BLaER1 (cell line): ENCODE measurements around the gene AEBP1.

Source experiments
- H3K27ac ChIP-seq: shearing (Covaris generic); formaldehyde crosslinking; 2 replicates; pipeline ENCODE4 v1.8.1; 2022
- H3K27me3 ChIP-seq: shearing (Covaris generic); formaldehyde crosslinking; 2 replicates; pipeline ENCODE4 v1.8.1; 2022
- H3K36me3 ChIP-seq: shearing (Covaris generic); formaldehyde crosslinking; 2 replicates; pipeline ENCODE4 v1.8.1; 2022
- H3K4me1 ChIP-seq: shearing (Covaris generic); formaldehyde crosslinking; 2 replicates; pipeline ENCODE4 v1.8.1; 2022
- H3K4me2 ChIP-seq: shearing (Covaris generic); formaldehyde crosslinking; 2 replicates; pipeline ENCODE4 v1.8.1; 2022
- H3K4me3 ChIP-seq: shearing (Covaris generic); formaldehyde crosslinking; 2 replicates; pipeline ENCODE4 v1.8.1; 2022
- H3K9ac ChIP-seq: shearing (Covaris generic); formaldehyde crosslinking; 2 replicates; pipeline ENCODE4 v1.8.1; 2022
- H3K9me3 ChIP-seq: shearing (Covaris generic); formaldehyde crosslinking; 2 replicates; pipeline ENCODE4 v1.8.1; 2022
- H4K20me1 ChIP-seq: shearing (Covaris generic); formaldehyde crosslinking; 2 replicates; pipeline ENCODE4 v1.8.1; 2022
- Cebpa-rat ChIP-seq: shearing (Covaris generic); IDR thresholded peaks from 2 replicates; pipeline ENCODE4 v1.8.1; 2022

AEBP1 gene

DNA sequence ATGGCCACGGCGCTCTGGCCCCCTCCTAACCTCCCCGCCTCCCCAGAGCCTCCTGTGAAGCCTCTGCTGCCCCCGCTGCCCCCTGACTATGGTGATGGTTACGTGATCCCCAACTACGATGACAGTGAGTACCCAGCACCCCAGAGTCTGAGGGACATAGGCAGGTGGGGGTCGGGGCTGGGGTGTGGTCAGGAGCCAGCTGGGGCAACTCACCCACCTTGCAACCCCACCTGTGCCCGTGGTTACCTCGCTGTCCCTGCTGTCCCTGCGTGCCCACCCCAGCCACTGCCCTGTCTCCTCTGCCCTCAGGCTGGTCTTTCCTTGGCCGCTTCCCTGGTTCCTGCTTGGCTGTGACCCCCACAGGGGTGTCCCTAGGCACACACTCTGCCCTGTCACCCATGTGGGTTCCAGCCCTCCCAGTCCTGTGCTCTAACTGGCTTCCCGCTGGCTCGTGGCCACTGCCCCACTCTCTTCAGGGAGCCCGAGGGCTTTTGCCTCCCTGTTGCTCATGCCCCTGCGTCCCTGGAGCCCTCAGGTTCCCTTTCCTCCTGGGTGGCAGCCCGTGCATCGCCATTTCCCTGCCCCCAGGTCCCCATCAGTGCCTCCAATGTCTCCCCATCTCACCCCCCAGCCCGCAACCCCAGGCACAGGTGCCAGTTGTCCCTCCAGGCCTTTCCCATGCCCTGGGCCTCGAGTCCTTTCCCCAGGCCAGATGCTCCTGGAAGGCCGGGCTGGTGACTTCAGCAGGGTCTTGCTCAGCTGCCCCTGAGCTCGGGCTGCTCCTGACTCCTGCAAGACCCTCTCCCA is 4.0 kb downstream of the AEBP1 start:
- Histone ChIP-seq H3K9me3 (no peaks in the 10 kb centered on the region), H3K9ac (peak overlapping the region; percentile 89), H3K36me3 (peaks cover 79% of the 10 kb centered on the region), H3K4me1 (peaks cover 45% of the 10 kb centered on the region), H3K4me2 (peak overlapping the region; percentile 98; the same call in 1 of the 2 replicates), H4K20me1 (peaks cover 86% of the 10 kb centered on the region), H3K27me3 (no peaks in the 10 kb centered on the region), H3K4me3 (peak overlapping the region; percentile 81; the same call in 1 of the 2 replicates), H3K27ac (peak overlapping the region; percentile 90)
- TF ChIP-seq Cebpa-rat: no peak

DNA sequence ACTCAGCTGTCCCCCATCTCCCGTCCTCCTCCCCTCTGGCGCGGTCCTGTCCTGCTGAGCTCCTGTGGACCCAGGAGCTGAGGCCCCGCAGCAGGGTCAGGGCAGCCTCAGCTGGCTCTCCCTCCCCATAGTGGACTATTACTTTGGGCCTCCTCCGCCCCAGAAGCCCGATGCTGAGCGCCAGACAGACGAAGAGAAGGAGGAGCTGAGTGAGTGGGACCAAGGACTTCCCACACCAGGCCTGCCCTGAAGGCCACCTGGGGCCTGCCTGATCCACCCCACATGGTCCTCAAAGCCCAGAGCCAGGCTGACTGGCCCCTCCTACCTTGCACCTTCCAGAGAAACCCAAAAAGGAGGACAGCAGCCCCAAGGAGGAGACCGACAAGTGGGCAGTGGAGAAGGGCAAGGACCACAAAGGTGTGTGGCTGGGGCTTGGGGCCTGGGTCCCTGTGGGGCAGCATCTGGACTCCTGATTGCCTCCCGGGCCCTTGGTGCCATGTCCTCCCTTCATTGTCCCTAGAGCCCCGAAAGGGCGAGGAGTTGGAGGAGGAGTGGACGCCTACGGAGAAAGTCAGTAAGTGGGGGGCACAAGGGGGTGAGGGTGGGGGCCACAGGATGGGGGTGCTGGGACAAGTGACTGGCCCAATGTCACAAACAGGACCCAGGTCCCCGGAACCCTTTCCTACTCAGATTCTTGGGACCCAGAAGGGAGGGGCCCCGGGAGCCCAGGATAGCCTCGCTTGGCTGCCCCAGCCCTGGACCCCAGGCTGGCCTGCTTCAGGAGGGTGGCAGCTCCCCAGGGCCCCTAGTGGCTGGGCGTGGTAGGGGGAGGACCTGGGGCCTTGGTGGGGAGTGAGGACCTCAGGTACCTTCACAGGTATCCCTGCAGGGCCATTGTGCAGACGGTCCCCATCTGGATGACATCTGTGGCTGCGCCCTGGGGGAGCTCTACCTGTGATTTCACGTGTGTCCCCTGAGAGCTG is 4.9 kb downstream of the AEBP1 start:
- Histone ChIP-seq H3K4me3 (no peak overlapping the region; the same call in 1 of the 2 replicates), H3K9ac (no peak overlapping the region; the same call in 1 of the 2 replicates), H3K27me3 (no peaks in the 10 kb centered on the region), H3K36me3 (peaks cover 87% of the 10 kb centered on the region), H3K4me1 (peaks cover 38% of the 10 kb centered on the region), H4K20me1 (peaks cover 93% of the 10 kb centered on the region), H3K27ac (peak overlapping the region; percentile 90; the same call in 1 of the 2 replicates), H3K9me3 (no peaks in the 10 kb centered on the region), H3K4me2 (peak overlapping the region; percentile 98; the same call in 1 of the 2 replicates)
- no peak for TF ChIP-seq Cebpa-rat

- H3K36me3 ChIP-seq: peaks cover 96% of the 10 kb centered on the region
- no peak overlapping the region for H3K4me2 ChIP-seq
Measured at GRCh38 chr7:44109991-44110390, 5.8 kb downstream of the AEBP1 start.

DNA sequence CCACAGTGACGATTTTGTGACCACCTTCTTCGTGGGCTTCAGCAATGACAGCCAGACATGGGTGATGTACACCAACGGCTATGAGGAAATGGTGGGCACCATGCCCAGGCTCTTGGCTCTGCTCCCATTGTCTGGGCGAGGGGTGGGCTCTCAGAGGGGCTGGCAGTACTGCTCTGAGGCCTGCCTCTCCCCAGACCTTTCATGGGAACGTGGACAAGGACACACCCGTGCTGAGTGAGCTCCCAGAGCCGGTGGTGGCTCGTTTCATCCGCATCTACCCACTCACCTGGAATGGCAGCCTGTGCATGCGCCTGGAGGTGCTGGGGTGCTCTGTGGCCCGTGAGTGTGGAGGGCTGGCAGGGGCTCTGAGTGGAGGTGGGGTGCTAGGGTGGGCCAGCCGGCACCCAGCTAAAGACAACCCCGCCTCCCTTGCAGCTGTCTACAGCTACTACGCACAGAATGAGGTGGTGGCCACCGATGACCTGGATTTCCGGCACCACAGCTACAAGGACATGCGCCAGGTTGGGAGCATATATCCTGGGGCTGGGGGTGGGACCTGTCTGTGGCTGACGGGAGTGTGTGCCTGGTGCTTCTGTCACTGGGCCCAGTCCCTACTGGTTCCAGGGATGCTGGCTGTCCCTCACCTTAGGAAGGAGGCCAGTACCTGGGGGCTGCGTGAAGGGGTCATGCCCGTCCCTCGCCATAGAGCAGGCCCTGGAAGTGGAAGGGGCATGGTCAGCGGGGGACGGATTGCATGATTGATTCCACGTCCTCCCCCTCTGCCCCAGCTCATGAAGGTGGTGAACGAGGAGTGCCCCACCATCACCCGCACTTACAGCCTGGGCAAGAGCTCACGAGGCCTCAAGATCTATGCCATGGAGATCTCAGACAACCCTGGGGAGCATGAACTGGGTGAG is 6.8 kb downstream of the AEBP1 start:
- Histone ChIP-seq H4K20me1 (peaks cover 99% of the 10 kb centered on the region), H3K4me1 (peaks cover 29% of the 10 kb centered on the region), H3K27me3 (no peaks in the 10 kb centered on the region), H3K9ac (no peak overlapping the region), H3K9me3 (no peaks in the 10 kb centered on the region), H3K27ac (no peak overlapping the region), H3K36me3 (peaks cover 99% of the 10 kb centered on the region), H3K4me2 (no peak overlapping the region), H3K4me3 (no peak overlapping the region)
- TF ChIP-seq Cebpa-rat: no peak

More at GRCh38 chr7:44109991-44110390, 5.8 kb downstream of the AEBP1 start:
- H3K27ac ChIP-seq: no peak overlapping the region
- no peaks in the 10 kb centered on the region for H3K9me3 ChIP-seq
- H3K9ac ChIP-seq: no peak overlapping the region
- no peaks in the 10 kb centered on the region for H3K27me3 ChIP-seq
- H3K4me1 ChIP-seq: peaks cover 38% of the 10 kb centered on the region
- no peak for TF ChIP-seq Cebpa-rat
- peaks cover 99% of the 10 kb centered on the region for H4K20me1 ChIP-seq
- H3K4me3 ChIP-seq: no peak overlapping the region

DNA sequence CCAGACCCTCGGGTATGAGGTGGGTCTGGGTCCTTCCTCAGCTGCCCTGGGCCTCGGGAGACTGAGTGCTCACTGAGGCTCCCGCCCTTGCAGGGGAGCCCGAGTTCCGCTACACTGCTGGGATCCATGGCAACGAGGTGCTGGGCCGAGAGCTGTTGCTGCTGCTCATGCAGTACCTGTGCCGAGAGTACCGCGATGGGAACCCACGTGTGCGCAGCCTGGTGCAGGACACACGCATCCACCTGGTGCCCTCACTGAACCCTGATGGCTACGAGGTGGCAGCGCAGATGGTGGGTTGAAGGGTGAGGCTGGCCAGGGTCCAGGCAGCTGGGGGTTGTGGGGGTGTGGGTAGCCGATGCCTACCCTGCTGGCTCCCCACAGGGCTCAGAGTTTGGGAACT is 7.6 kb downstream of the AEBP1 start:
- no peak overlapping the region for H3K9ac ChIP-seq
- H3K27me3 ChIP-seq: no peaks in the 10 kb centered on the region
- no peak overlapping the region for H3K27ac ChIP-seq
- no peak overlapping the region for H3K4me2 ChIP-seq
- H4K20me1 ChIP-seq: peaks cover 99% of the 10 kb centered on the region
- H3K4me1 ChIP-seq: peaks cover 21% of the 10 kb centered on the region
- no peak overlapping the region for H3K4me3 ChIP-seq
- TF ChIP-seq Cebpa-rat: no peak
- H3K36me3 ChIP-seq: peaks cover 99% of the 10 kb centered on the region
- H3K9me3 ChIP-seq: no peaks in the 10 kb centered on the region

- Histone ChIP-seq H3K27ac (no peak overlapping the region), H3K27me3 (no peaks in the 10 kb centered on the region), H3K4me3 (no peak overlapping the region), H3K36me3 (peaks cover 99% of the 10 kb centered on the region), H3K9me3 (no peaks in the 10 kb centered on the region), H4K20me1 (peaks cover 99% of the 10 kb centered on the region), H3K4me1 (peaks cover 15% of the 10 kb centered on the region), H3K4me2 (no peak overlapping the region), H3K9ac (no peak overlapping the region)
- TF ChIP-seq Cebpa-rat: no peak
Measured at GRCh38 chr7:44112231-44112996, 8.3 kb downstream of the AEBP1 start.

GRCh38 chr7:44112997-44113763 is 9.0 kb downstream of the AEBP1 start:
- Histone ChIP-seq H3K27ac (no peak overlapping the region), H3K27me3 (no peaks in the 10 kb centered on the region), H3K4me3 (no peak overlapping the region), H4K20me1 (peaks cover 99% of the 10 kb centered on the region), H3K4me2 (no peak overlapping the region), H3K36me3 (peaks cover 99% of the 10 kb centered on the region), H3K4me1 (peaks cover 7% of the 10 kb centered on the region; the same call in 1 of the 2 replicates), H3K9ac (no peak overlapping the region), H3K9me3 (no peaks in the 10 kb centered on the region)
- TF ChIP-seq Cebpa-rat: no peak
